Esophagus muscularis mucosa (tissue), 4 donors: Measurements from ENCODE around the gene RMI2. TPM values are rescaled to one million over a fixed set of nuclear protein-coding genes. Genes with fewer than 3 reads are reported as not detected.

ENCODE experiments used
- DNase-seq: peaks from one replicate; pipeline ENCODE4 v3.0.0-alpha.2; 2017; ENCODE audit errors: extremely low spot score
- H3K27ac ChIP-seq, 4 donors: fragments of 200-600 bp; sonication (generic); replicated peaks in 1 of 4; 1 replicate in 3 of 4; 2 replicates in 1 of 4; pipeline ENCODE4 v1.5.1; 2016 to 2019; ENCODE audit warnings: mild to moderate bottlenecking in 1 of 4
- H3K27me3 ChIP-seq, 4 donors: fragments of 200-600 bp; sonication (generic); one replicate each; pipeline versions ENCODE4 v1.5.1 to v1.6.0; 2016 to 2019
- H3K36me3 ChIP-seq, 4 donors: fragments of 200-600 bp; sonication (generic); one replicate each; pipeline ENCODE4 v1.5.1; 2016 to 2019
- H3K4me1 ChIP-seq, 4 donors: fragments of 200-600 bp; sonication (generic); one replicate each; pipeline ENCODE4 v1.5.1; 2016 to 2019
- H3K4me3 ChIP-seq, 4 donors: fragments of 200-600 bp; sonication (generic); 1 replicate in 2 of 4; 2 replicates in 2 of 4; pipeline ENCODE4 v1.5.1; 2016 to 2019; ENCODE audit warnings: mild to moderate bottlenecking in 4 of 4, moderate library complexity in 1 of 4
- H3K9me3 ChIP-seq, 4 donors: fragments of 200-600 bp; sonication (generic); 1 replicate in 3 of 4; 2 replicates in 1 of 4; pipeline ENCODE4 v1.5.1; 2016 to 2019
- EP300 ChIP-seq: sonication (generic); formaldehyde crosslinking; IDR thresholded peaks from one replicate; pipeline ENCODE4 v1.6.1; 2017; ENCODE audit warnings: antibody characterized with exemption
- POLR2A ChIP-seq: fragments of 450-650 bp; IDR thresholded peaks from one replicate; pipeline ENCODE4 v1.6.1; 2017; ENCODE audit warnings: antibody characterized with exemption, moderate library complexity, mild to moderate bottlenecking, low read depth
- POLR2AphosphoS5 ChIP-seq, 2 donors: sonication (generic); formaldehyde crosslinking; IDR thresholded peaks; one replicate each; pipeline ENCODE4 v1.6.1; 2017; ENCODE audit warnings: antibody characterized with exemption in 2 of 2
- WGBS: methylation state at CpG from one replicate; pipeline ENCODE4 v1.1.5; 2018; 5-methylcytosine and 5-hydroxymethylcytosine counted together
- intact Hi-C: fragments of 100-400 bp; cut with DNase I; formaldehyde crosslinking; loops from one replicate; pipeline ENCODE4 v1.15.1; 2023
- total RNA-seq, 4 donors: library from RNA; depleted of rRNA; stranded (reverse); fragments of >200 nt; gene quantifications; one replicate each; pipeline versions ENCODE4 v1.1.0 to v1.2.1, GENCODE V29; 2016
- TF ChIP-seq, protein P1 (sequence below), 3 experiments: fragments of 200-600 bp in 2 of 3; fragments of 450-650 bp in 1 of 3; sonication (generic) in 2 of 3; IDR thresholded peaks; one replicate each; pipeline ENCODE4 v1.5.1; 2017 to 2019; ENCODE audit warnings: antibody characterized with exemption in 3 of 3, mild to moderate bottlenecking in 2 of 3, moderate library complexity in 1 of 3

Gene RMI2
- total RNA-seq, 4 donors from 2014 or later = 0.29 to 1.7 (median 0.33) TPM; not detected in 1

DNA sequence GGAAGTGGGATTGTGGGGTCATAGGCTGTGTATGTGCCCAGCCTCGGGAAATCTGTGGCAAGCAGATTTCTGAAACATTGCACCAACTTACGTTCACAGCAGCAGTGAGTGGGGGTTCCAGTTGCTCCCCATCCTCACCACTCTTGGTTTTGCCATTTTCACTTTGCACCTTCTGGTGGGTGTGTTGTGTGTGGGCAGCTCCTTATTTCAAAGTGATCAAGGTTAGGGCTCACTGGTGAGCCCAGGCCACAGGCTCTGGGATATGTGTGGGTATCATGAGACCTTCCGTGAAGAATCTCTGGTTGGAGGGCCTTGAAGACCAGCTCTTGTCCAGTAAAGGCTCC lies 34.7 kb upstream of the RMI2 start:
- intact Hi-C loops = no loop called here
- TF ChIP-seq POLR2A (no peak), POLR2AphosphoS5 (IDR thresholded peaks at IDR 0.05) (no peak), EP300 (no peak)
- TF ChIP-seq, protein P1, sequence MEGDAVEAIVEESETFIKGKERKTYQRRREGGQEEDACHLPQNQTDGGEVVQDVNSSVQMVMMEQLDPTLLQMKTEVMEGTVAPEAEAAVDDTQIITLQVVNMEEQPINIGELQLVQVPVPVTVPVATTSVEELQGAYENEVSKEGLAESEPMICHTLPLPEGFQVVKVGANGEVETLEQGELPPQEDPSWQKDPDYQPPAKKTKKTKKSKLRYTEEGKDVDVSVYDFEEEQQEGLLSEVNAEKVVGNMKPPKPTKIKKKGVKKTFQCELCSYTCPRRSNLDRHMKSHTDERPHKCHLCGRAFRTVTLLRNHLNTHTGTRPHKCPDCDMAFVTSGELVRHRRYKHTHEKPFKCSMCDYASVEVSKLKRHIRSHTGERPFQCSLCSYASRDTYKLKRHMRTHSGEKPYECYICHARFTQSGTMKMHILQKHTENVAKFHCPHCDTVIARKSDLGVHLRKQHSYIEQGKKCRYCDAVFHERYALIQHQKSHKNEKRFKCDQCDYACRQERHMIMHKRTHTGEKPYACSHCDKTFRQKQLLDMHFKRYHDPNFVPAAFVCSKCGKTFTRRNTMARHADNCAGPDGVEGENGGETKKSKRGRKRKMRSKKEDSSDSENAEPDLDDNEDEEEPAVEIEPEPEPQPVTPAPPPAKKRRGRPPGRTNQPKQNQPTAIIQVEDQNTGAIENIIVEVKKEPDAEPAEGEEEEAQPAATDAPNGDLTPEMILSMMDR (IDR thresholded peaks at IDR 0.05) = no peak
- Histone ChIP-seq H3K27me3 (no peaks in the 10 kb centered on the region), H3K36me3 (no peaks in the 10 kb centered on the region), H3K4me1 (peaks cover 0 to 10% (median 3%) of the 10 kb centered on the region in 4 donors), H3K4me3 (no peak overlapping the region), H3K9me3 (no peaks in the 10 kb centered on the region), H3K27ac (no peak overlapping the region)
- DNase-seq = no peak
- WGBS = 84% methylated on average over 3 of the region's 3 CpGs

DNA sequence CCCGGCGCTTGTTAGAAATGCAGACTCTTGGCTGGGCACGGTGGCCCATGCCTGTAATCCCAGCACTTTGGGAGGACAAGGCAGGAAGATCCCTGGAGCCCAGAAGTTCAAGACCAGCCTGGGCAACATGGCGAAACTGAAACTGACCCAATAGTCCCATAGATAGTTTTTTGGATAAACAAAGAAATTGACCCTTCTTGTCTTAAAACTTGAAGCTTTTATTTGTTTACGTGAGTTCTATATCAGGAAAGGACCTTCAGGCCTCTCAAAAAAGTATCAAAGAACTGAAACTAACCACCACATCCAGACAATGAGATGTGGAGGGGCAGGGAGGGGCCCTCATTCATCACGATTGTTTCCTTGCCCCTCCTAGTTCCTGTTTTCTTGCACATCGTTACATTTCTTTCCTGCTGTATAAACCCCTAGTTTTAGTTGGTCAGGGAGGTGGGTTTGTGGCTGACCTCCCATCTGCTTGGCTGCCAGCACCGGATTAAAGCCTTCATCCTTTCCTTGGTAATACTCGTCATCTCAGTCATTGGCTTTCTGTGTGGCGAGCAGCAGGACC lies 34.2 kb upstream of the RMI2 start:
- WGBS = 81% methylated on average over 9 of the region's 10 CpGs
- no peak for TF ChIP-seq EP300
- TF ChIP-seq, protein P1 (IDR thresholded peaks at IDR 0.05) = no peak
- TF ChIP-seq POLR2AphosphoS5 (IDR thresholded peaks at IDR 0.05) = no peak
- TF ChIP-seq POLR2A = no peak
- Histone ChIP-seq H3K27ac (no peak overlapping the region), H3K27me3 (no peaks in the 10 kb centered on the region), H3K4me1 (peaks cover 0 to 12% (median 3%) of the 10 kb centered on the region in 4 donors), H3K9me3 (no peaks in the 10 kb centered on the region), H3K4me3 (no peak overlapping the region), H3K36me3 (no peaks in the 10 kb centered on the region)
- intact Hi-C loops = no loop called here
- DNase-seq = no peak

DNA sequence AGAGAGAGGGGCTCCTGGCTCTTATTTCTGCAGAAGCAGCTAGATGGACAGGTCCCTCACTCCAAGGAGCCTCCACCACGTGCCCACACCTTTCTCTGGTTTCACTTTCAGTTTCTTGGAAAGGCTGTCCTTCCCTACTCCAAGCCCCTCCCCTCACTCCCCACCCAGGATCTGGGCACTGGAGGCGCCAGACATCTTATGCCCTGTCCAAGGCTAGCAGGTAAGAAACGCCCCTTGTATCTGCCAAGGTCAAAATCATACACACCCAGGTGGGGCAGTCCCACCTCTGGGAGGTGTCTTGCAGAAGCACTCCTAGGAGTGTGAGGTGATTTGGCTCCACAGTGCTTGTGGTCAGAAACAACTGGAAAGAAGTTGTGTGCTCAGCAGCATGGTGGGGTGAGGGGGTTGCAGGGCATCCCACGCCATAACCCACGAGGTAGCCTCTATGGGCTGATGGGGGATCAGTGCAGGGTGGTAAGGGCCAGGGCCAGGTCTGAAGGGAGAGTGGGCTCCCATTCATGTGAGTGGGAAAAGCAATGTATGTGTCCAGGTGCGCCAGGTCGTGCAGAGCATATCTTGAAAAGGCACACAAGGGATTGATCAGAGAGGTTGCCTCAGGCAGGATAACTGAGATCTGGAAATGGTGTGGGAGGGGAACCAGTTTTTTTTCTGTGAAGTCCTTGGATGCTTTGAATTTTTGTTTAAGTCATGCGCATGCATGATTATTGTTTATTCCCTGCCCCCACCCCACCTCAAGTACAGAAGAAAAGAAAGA lies 32.4 kb upstream of the RMI2 start:
- H3K4me3 ChIP-seq = no peak overlapping the region
- H3K27ac ChIP-seq = no peak overlapping the region
- WGBS = 73% methylated on average over 8 of the region's 8 CpGs
- TF ChIP-seq, protein P1 (IDR thresholded peaks at IDR 0.05) = no peak
- TF ChIP-seq EP300 (no peak), POLR2AphosphoS5 (IDR thresholded peaks at IDR 0.05) (no peak), POLR2A (no peak)
- peaks cover 0 to 6% (median 0%) of the 10 kb centered on the region in 4 donors for H3K27me3 ChIP-seq
- intact Hi-C loops = no loop called here
- DNase-seq = no peak
- no peaks in the 10 kb centered on the region for H3K36me3 ChIP-seq
- peaks cover 0 to 12% (median 3%) of the 10 kb centered on the region in 4 donors for H3K4me1 ChIP-seq
- no peaks in the 10 kb centered on the region for H3K9me3 ChIP-seq

DNA sequence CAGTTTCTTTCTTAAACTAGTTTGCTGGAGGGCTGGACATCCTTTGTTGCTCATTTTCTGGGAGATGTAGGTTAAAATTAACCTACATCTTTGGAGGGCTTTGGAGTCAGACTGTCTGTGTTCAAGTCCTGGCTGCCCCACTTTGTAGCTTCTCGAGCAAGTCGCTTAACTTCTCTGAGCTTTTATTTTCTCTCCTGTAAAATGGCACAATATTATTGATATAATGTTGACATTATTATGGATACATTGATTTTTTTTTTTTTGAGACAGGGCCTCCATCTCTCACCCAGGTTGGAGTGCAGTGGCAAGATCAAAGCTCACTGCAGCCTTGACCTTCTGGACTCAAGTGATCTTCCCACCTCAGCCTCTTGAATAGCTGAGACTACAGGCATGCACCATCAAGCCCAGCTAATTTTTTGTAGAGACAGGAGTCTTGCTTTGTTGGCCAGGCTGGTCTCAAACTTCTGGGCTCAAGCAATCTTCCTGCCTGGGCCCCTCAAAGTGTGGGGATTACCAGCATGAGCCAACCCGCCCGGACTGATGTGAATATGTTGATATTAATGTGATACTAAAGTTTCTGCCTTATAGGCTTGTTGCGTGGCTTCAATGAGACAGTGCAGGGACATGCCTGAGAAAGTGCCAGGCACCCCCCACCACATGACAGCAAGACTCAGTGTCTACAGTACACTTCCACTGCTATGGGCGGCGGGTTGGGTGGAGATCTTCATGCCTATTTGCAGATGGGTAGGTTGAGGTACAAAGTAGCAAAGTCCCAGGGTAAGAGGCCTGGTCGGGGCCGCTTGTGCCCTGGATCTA lies 31.6 kb upstream of the RMI2 start:
- 95% methylated on average over 9 of the region's 9 CpGs for WGBS
- Histone ChIP-seq H3K27me3 (peaks cover 0 to 6% (median 0%) of the 10 kb centered on the region in 4 donors), H3K36me3 (no peaks in the 10 kb centered on the region), H3K27ac (no peak overlapping the region), H3K9me3 (no peaks in the 10 kb centered on the region), H3K4me1 (peaks cover 0 to 12% (median 3%) of the 10 kb centered on the region in 4 donors), H3K4me3 (no peak overlapping the region)
- no peak for DNase-seq
- intact Hi-C loops = no loop called here
- TF ChIP-seq, protein P1 (IDR thresholded peaks at IDR 0.05) = no peak
- TF ChIP-seq EP300 = no peak
- TF ChIP-seq POLR2AphosphoS5 (IDR thresholded peaks at IDR 0.05) = no peak
- no peak for TF ChIP-seq POLR2A
